NOMO-1 (cell line): ENCODE results near the gene TRDN.
A peak's percentile ranks its signal among the peaks of the same experiment; 100 is the strongest.

ENCODE experiments used
- DNase-seq, 2 experiments: peaks; one replicate each; lab custom pipeline; 2025; ENCODE audit not compliant: unreplicated experiment in 2 of 2; lab: John Stamatoyannopoulos, UW

Gene TRDN

GRCh38 chr6:123636782-123637181 is at the start of gene TRDN:
Gene TRDN, minus strand, starts transcription at chr6:123636950. Its CDS starts 175 bp downstream, at chr6:123636775.
- no peak for DNase-seq

- DNase-seq = no peak
Measured at GRCh38 chr6:123681957-123682462, 45.3 kb upstream of the TRDN start.

GRCh38 chr6:123677897-123678296 is 41.1 kb upstream of the TRDN start:
- DNase-seq = no peak

GRCh38 chr6:123676793-123677192 is 40.0 kb upstream of the TRDN start:
- no peak for DNase-seq

GRCh38 chr6:123668965-123669591 is 32.3 kb upstream of the TRDN start:
- no peak for DNase-seq

- DNase-seq = no peak
Measured at GRCh38 chr6:123668063-123668462, 31.3 kb upstream of the TRDN start.

- no peak for DNase-seq
Measured at GRCh38 chr6:123663436-123663835, 26.7 kb upstream of the TRDN start.

GRCh38 chr6:123662757-123663156 is 26.0 kb upstream of the TRDN start:
- no peak for DNase-seq

- no peak for DNase-seq
Measured at GRCh38 chr6:123661105-123661891, 24.5 kb upstream of the TRDN start.

GRCh38 chr6:123659960-123660748 is 23.4 kb upstream of the TRDN start:
- DNase-seq = no peak

- DNase-seq = no peak
Measured at GRCh38 chr6:123658848-123659247, 22.1 kb upstream of the TRDN start.

- peak; percentile 6 to 74 for DNase-seq
Measured at GRCh38 chr6:123655521-123656306, 19.0 kb upstream of the TRDN start.

- DNase-seq = no peak
Measured at GRCh38 chr6:123648723-123649122, 12.0 kb upstream of the TRDN start.

- no peak for DNase-seq
Measured at GRCh38 chr6:123648020-123648580, 11.3 kb upstream of the TRDN start.

GRCh38 chr6:123641497-123641896 is 4.7 kb upstream of the TRDN start:
- DNase-seq = no peak

- no peak for DNase-seq
Measured at GRCh38 chr6:123640567-123641187, 3.9 kb upstream of the TRDN start.

- DNase-seq = no peak
Measured at GRCh38 chr6:123638865-123639264, 2.1 kb upstream of the TRDN start.

- no peak for DNase-seq
Measured at GRCh38 chr6:123636282-123636681, 468 bp downstream of the TRDN start.

GRCh38 chr6:123635567-123635966 is 1.2 kb downstream of the TRDN start:
- no peak for DNase-seq

- peak; percentile 14 to 29 for DNase-seq
Measured at GRCh38 chr6:123635144-123635543, 1.6 kb downstream of the TRDN start.
